ENCODE measurements around the gene RPS6KB2. TPM values are rescaled to one million over a fixed set of nuclear protein-coding genes. Genes with fewer than 3 reads are reported as not detected.
"Not testable (repeated sequence)": the region's sequence is repeated elsewhere in the genome, so short reads cannot be mapped to it uniquely, and the experiment has no call there.

The RPS6KB2 gene
- total RNA-seq, 1 experiment from 2014 or later, result 54.0 TPM

- peaks cover 6% of the 10 kb centered on the region for H3K4me1 ChIP-seq (replicated peaks; ENCODE audit: insufficient read depth)
- ChIA-PET POLR2A (ENCODE audit: unreplicated experiment) (interaction anchor here (0.6 kb wide), 1 partner anchor 48 kb away, joined by 3 read pairs; no protein-coding TSS in a partner anchor), CTCF (no interaction called here)
- H3F3A ChIP-seq (ENCODE audit: insufficient read depth, low read depth), result peaks cover 4% of the 10 kb centered on the region; the same call in 1 of the 2 replicates
- no peaks in the 10 kb centered on the region for H3K9me2 ChIP-seq (ENCODE audit: insufficient read depth)
- no peaks in the 10 kb centered on the region for H3K36me3 ChIP-seq (ENCODE audit: low read depth)
- TF ChIP-seq EZH2 (IDR thresholded peaks at IDR 0.05; ENCODE audit: low read depth), result no peak
- H3K79me2 ChIP-seq (ENCODE audit: low read depth), result peaks cover 9% of the 10 kb centered on the region; the same call in 1 of the 2 replicates
- H3K4me2 ChIP-seq, result no peak overlapping the region
- no peak for DNase-seq
- intact Hi-C loops (cut with micrococcal nuclease; ENCODE audit: unreplicated experiment), result no loop called here
- no peak overlapping the region for H3K4me3 ChIP-seq
- BruUV-seq (replicated peaks), result no TSS peak
- H2AFZ ChIP-seq, result no peak overlapping the region
- H3K27me3 ChIP-seq (ENCODE audit: insufficient read depth, low read depth), result no peaks in the 10 kb centered on the region
- H3K27ac ChIP-seq, result no peak overlapping the region
- H4K20me1 ChIP-seq (ENCODE audit: insufficient read depth), result no peaks in the 10 kb centered on the region
- H3K9me3 ChIP-seq (ENCODE audit: insufficient read depth, low read depth), result no peaks in the 10 kb centered on the region
Observed at GRCh38 chr11:67472882-67473281, 44.6 kb downstream of the RPS6KB2 start.

- BruUV-seq (replicated peaks); H2AFZ ChIP-seq; POLR2A ChIA-PET (ENCODE audit: unreplicated experiment); H3K79me2 ChIP-seq (ENCODE audit: low read depth); H3K4me2 ChIP-seq; H3K27ac ChIP-seq; H3K4me1 ChIP-seq (replicated peaks; ENCODE audit: insufficient read depth); CTCF ChIA-PET; intact Hi-C loops (cut with micrococcal nuclease; ENCODE audit: unreplicated experiment); H3K9me3 ChIP-seq (ENCODE audit: insufficient read depth, low read depth); H4K20me1 ChIP-seq (ENCODE audit: insufficient read depth); H3K4me3 ChIP-seq; H3K9me2 ChIP-seq (ENCODE audit: insufficient read depth); H3K36me3 ChIP-seq (ENCODE audit: low read depth); H3K27me3 ChIP-seq (ENCODE audit: insufficient read depth, low read depth): not testable (repeated sequence)
- peaks cover 16% of the 10 kb centered on the region for H3F3A ChIP-seq (ENCODE audit: insufficient read depth, low read depth)
- peak in 1 of 2 experiments; percentile 33 for DNase-seq
Observed at GRCh38 chr11:67476692-67477091, 48.4 kb downstream of the RPS6KB2 start.

- H4K20me1 ChIP-seq (ENCODE audit: insufficient read depth); H3K9me3 ChIP-seq (ENCODE audit: insufficient read depth, low read depth); H3K36me3 ChIP-seq (ENCODE audit: low read depth); H3K4me1 ChIP-seq (replicated peaks; ENCODE audit: insufficient read depth); H2AFZ ChIP-seq; DNase-seq; intact Hi-C loops (cut with micrococcal nuclease; ENCODE audit: unreplicated experiment); H3K9me2 ChIP-seq (ENCODE audit: insufficient read depth); H3K79me2 ChIP-seq (ENCODE audit: low read depth); H3K27me3 ChIP-seq (ENCODE audit: insufficient read depth, low read depth); H3K4me3 ChIP-seq; BruUV-seq (replicated peaks); H3K4me2 ChIP-seq; H3K27ac ChIP-seq; CTCF ChIA-PET: not testable (repeated sequence)
- POLR2A ChIA-PET (ENCODE audit: unreplicated experiment), result interaction anchor here (0.6 to 0.7 kb wide), 2 partner anchors 81 to 123 kb away, joined by 3 to 22 read pairs; no protein-coding TSS in a partner anchor
- peaks cover 20% of the 10 kb centered on the region for H3F3A ChIP-seq (ENCODE audit: insufficient read depth, low read depth)
Observed at GRCh38 chr11:67477344-67478050, 49.2 kb downstream of the RPS6KB2 start.

GRCh38 chr11:67482275-67482826 is 54.1 kb downstream of the RPS6KB2 start:
- TSS peak; percentile 95 for BruUV-seq (replicated peaks)
- Histone ChIP-seq H4K20me1 (ENCODE audit: insufficient read depth) (no peaks in the 10 kb centered on the region), H3K36me3 (ENCODE audit: low read depth) (no peaks in the 10 kb centered on the region), H3F3A (ENCODE audit: insufficient read depth, low read depth) (peaks cover 25% of the 10 kb centered on the region), H2AFZ (peak overlapping the region; percentile 88), H3K4me1 (replicated peaks; ENCODE audit: insufficient read depth) (peaks cover 17% of the 10 kb centered on the region), H3K4me2 (peak overlapping the region; percentile 86), H3K4me3 (peak overlapping the region; percentile 61), H3K9me2 (ENCODE audit: insufficient read depth) (no peaks in the 10 kb centered on the region), H3K79me2 (ENCODE audit: low read depth) (peaks cover 21% of the 10 kb centered on the region), H3K9me3 (ENCODE audit: insufficient read depth, low read depth) (no peaks in the 10 kb centered on the region), H3K27me3 (ENCODE audit: insufficient read depth, low read depth) (no peaks in the 10 kb centered on the region), H3K27ac (peak overlapping the region; percentile 34)
- peak in 1 of 2 experiments; percentile 5 for DNase-seq
- POLR2A ChIA-PET (ENCODE audit: unreplicated experiment), result interaction anchor here (0.5 to 1.0 kb wide), 4 partner anchors 35 to 193 kb away, joined by 3 to 5 read pairs (median 4); partner anchors contain the start of gene PPP1CA
- intact Hi-C loops (cut with micrococcal nuclease; ENCODE audit: unreplicated experiment), result loop anchor here (1.0 to 2.0 kb wide), 2 partner anchors 13 to 24 kb away; partner anchors contain the start of gene TMEM134
- TF ChIP-seq CTCF (conservative IDR thresholded peaks at IDR 0.05), result no peak
- no peak for TF ChIP-seq EZH2 (IDR thresholded peaks at IDR 0.05; ENCODE audit: low read depth)
- CTCF ChIA-PET, result no interaction called here

All from PC-9 (cell line).